HG02938 (cell line): ENCODE results near the gene DCDC2.
"Not testable (repeated sequence)": the region's sequence is repeated elsewhere in the genome, so short reads cannot be mapped to it uniquely, and the experiment has no call there.

Experiments used
- ATAC-seq: cut with Tn5 transposase; IDR thresholded peaks from one replicate; pipeline ENCODE4 v1.9.1; 2021; ENCODE audit warnings: mild to moderate bottlenecking, moderate library complexity; ENCODE audit not compliant: unreplicated experiment

DCDC2 gene

GRCh38 chr6:24329022-24329421, 28.8 kb downstream of the DCDC2 start:
- ATAC-seq, result no peak

- no peak for ATAC-seq
These were observed 30.1 kb downstream of the DCDC2 start for GRCh38 chr6:24327756-24328155.

- ATAC-seq, result no peak
These were observed 31.9 kb downstream of the DCDC2 start for GRCh38 chr6:24325978-24326377.

GRCh38 chr6:24324617-24325016, 33.2 kb downstream of the DCDC2 start:
- ATAC-seq, result no peak

GRCh38 chr6:24323632-24324337, 34.1 kb downstream of the DCDC2 start:
- ATAC-seq, result no peak

GRCh38 chr6:24322924-24323323, 34.9 kb downstream of the DCDC2 start:
- ATAC-seq, result no peak

- ATAC-seq, result not testable (repeated sequence)
These were observed 35.4 kb downstream of the DCDC2 start for GRCh38 chr6:24322446-24322845.

GRCh38 chr6:24321538-24322162, 36.2 kb downstream of the DCDC2 start:
- ATAC-seq, result no peak

GRCh38 chr6:24313251-24314141, 44.4 kb downstream of the DCDC2 start:
- no peak for ATAC-seq

- ATAC-seq, result not testable (repeated sequence)
These were observed 46.1 kb downstream of the DCDC2 start for GRCh38 chr6:24311775-24312174.

- no peak for ATAC-seq
These were observed 50.0 kb downstream of the DCDC2 start for GRCh38 chr6:24307881-24308280.

GRCh38 chr6:24306936-24307335, 50.9 kb downstream of the DCDC2 start:
- ATAC-seq, result no peak

- ATAC-seq, result no peak
These were observed 51.8 kb downstream of the DCDC2 start for GRCh38 chr6:24306038-24306437.

GRCh38 chr6:24296944-24297343, 60.9 kb downstream of the DCDC2 start:
- ATAC-seq, result no peak

GRCh38 chr6:24293852-24294251, 64.0 kb downstream of the DCDC2 start:
- ATAC-seq, result not testable (repeated sequence)

GRCh38 chr6:24287239-24287638, 70.6 kb downstream of the DCDC2 start:
- no peak for ATAC-seq

GRCh38 chr6:24284006-24284405, 73.9 kb downstream of the DCDC2 start:
- no peak for ATAC-seq

- ATAC-seq, result peak; percentile 72
These were observed 74.5 kb downstream of the DCDC2 start for GRCh38 chr6:24283043-24283985.

GRCh38 chr6:24274441-24275083, 83.3 kb downstream of the DCDC2 start:
- no peak for ATAC-seq
